ENCODE results near the gene SPECC1L.

SPECC1L gene

GRCh38 chr22:24455039-24455438 lies 184.4 kb downstream of the SPECC1L start:
- no peak for DNase-seq

- no peak for DNase-seq
These were observed 185.3 kb downstream of the SPECC1L start for GRCh38 chr22:24455751-24456426.

GRCh38 chr22:24457894-24458420 lies 187.3 kb downstream of the SPECC1L start:
- no peak for DNase-seq

- no peak for DNase-seq
These were observed 189.3 kb downstream of the SPECC1L start for GRCh38 chr22:24459911-24460310.

- DNase-seq: no peak
These were observed 189.9 kb downstream of the SPECC1L start for GRCh38 chr22:24460418-24461089.

GRCh38 chr22:24463071-24463760 lies 192.6 kb downstream of the SPECC1L start:
- no peak for DNase-seq

- DNase-seq: no peak
These were observed 194.9 kb downstream of the SPECC1L start for GRCh38 chr22:24465566-24465965.

- no peak for DNase-seq
These were observed 195.3 kb downstream of the SPECC1L start for GRCh38 chr22:24465975-24466374.

GRCh38 chr22:24466716-24467328 lies 196.2 kb downstream of the SPECC1L start:
- no peak for DNase-seq

- DNase-seq: no peak
These were observed 196.7 kb downstream of the SPECC1L start for GRCh38 chr22:24467340-24467739.

Measured in amniotic stem cell (primary cell).